ENCODE measurements around the gene PHACTR3. TPM values are rescaled to one million over a fixed set of nuclear protein-coding genes. Genes with fewer than 3 reads are reported as not detected.
A peak's percentile ranks its signal among the peaks of the same experiment; 100 is the strongest.

Gene PHACTR3
- total and polyA plus RNA-seq, 4 donors, result 0.14 to 0.42 (median 0.17) TPM

GRCh38 chr20:59785669-59785959 lies 181.3 kb downstream of the PHACTR3 start:
- no peak for DNase-seq (ENCODE audit: low spot score)
- Histone ChIP-seq H3K9ac (ENCODE audit: low read depth in 1 of 2, low read length in 2 of 2) (no peak overlapping the region), H3K4me3 (ENCODE audit: low read depth in 1 of 3, low read length in 3 of 3) (no peak overlapping the region), H3K9me3 (ENCODE audit: control insufficient read depth in 4 of 4, low read length in 3 of 4) (no peaks in the 10 kb centered on the region), H3K4me1 (ENCODE audit: control insufficient read depth in 4 of 4, insufficient read depth in 4 of 4, low read length in 3 of 4) (no peaks in the 10 kb centered on the region), H3K27me3 (ENCODE audit: control insufficient read depth in 4 of 4, insufficient read depth in 4 of 4, low read length in 3 of 4) (no peaks in the 10 kb centered on the region), H3K27ac (ENCODE audit: low read depth in 1 of 2, low read length in 2 of 2) (no peak overlapping the region), H3K36me3 (ENCODE audit: control insufficient read depth in 4 of 4, insufficient read depth in 3 of 4, low read depth in 1 of 4, low read length in 3 of 4) (no peaks in the 10 kb centered on the region)
- no peak for TF ChIP-seq HNF4A (conservative IDR thresholded peaks at IDR 0.05)
- no peak for TF ChIP-seq SP1 (IDR thresholded peaks at IDR 0.05)
- TF ChIP-seq EGR1 (IDR thresholded peaks at IDR 0.05; ENCODE audit: low read depth in 2 of 2), result no peak
- no peak for TF ChIP-seq FOXA1 (IDR thresholded peaks at IDR 0.05)
- no peak for TF ChIP-seq ATF3 (IDR thresholded peaks at IDR 0.05)
- no peak for TF ChIP-seq REST (IDR thresholded peaks at IDR 0.05)
- TF ChIP-seq MAX (IDR thresholded peaks at IDR 0.05), result no peak
- TF ChIP-seq HNF4G (IDR thresholded peaks at IDR 0.05), result no peak
- no peak for TF ChIP-seq TAF1 (conservative IDR thresholded peaks at IDR 0.05)
- WGBS, result 49% methylated on average over 5 of the region's 6 CpGs

- peak; percentile 10 for DNase-seq (ENCODE audit: low spot score)
- H3K4me1 ChIP-seq (ENCODE audit: control insufficient read depth in 4 of 4, insufficient read depth in 4 of 4, low read length in 3 of 4), result no peaks in the 10 kb centered on the region
- WGBS, result 74% methylated on average over 10 of the region's 10 CpGs
- no peak overlapping the region for H3K4me3 ChIP-seq (ENCODE audit: low read depth in 1 of 3, low read length in 3 of 3)
- no peak overlapping the region for H3K9ac ChIP-seq (ENCODE audit: low read depth in 1 of 2, low read length in 2 of 2)
- no peaks in the 10 kb centered on the region for H3K36me3 ChIP-seq (ENCODE audit: control insufficient read depth in 4 of 4, insufficient read depth in 3 of 4, low read depth in 1 of 4, low read length in 3 of 4)
- no peaks in the 10 kb centered on the region for H3K27me3 ChIP-seq (ENCODE audit: control insufficient read depth in 4 of 4, insufficient read depth in 4 of 4, low read length in 3 of 4)
- H3K27ac ChIP-seq (ENCODE audit: low read depth in 1 of 2, low read length in 2 of 2), result no peak overlapping the region
- TF ChIP-seq YY1 (IDR thresholded peaks at IDR 0.05) (no peak), HNF4A (conservative IDR thresholded peaks at IDR 0.05) (no peak), RXRA (IDR thresholded peaks at IDR 0.05) (no peak), CTCF (IDR thresholded peaks at IDR 0.05; ENCODE audit: low read depth, low read length, missing input control) (no peak), RAD21 (IDR thresholded peaks at IDR 0.05) (no peak), FOXA1 (IDR thresholded peaks at IDR 0.05) (no peak), TAF1 (conservative IDR thresholded peaks at IDR 0.05) (no peak), ZBTB33 (IDR thresholded peaks at IDR 0.05) (no peak), ATF3 (IDR thresholded peaks at IDR 0.05) (no peak)
- H3K9me3 ChIP-seq (ENCODE audit: control insufficient read depth in 4 of 4, low read length in 3 of 4), result no peaks in the 10 kb centered on the region
Measured at GRCh38 chr20:59785986-59786795, 181.9 kb downstream of the PHACTR3 start.

All from liver (tissue), 9 donors.